Dendritic cell treated with granulocyte-macrophage colony-stimulating factor and Interleukin-4, amounts not matched to agents 40 ng/mL and 50 ng/mL, for 4 days (primary cell): ENCODE measurements around the gene OR2K2.
"Not testable (repeated sequence)": the region's sequence is repeated elsewhere in the genome, so short reads cannot be mapped to it uniquely, and the experiment has no call there.

Experiments used
- H3K27ac Mint-ChIP-seq: one replicate; pipeline ENCODE4 v1.8.0; 2022; ENCODE audit warnings: mild to moderate bottlenecking, mixed read lengths
- H3K27me3 Mint-ChIP-seq: one replicate; pipeline ENCODE4 v1.8.0; 2022; ENCODE audit warnings: mild to moderate bottlenecking, mixed read lengths
- H3K36me3 Mint-ChIP-seq: one replicate; pipeline ENCODE4 v1.8.0; 2022; ENCODE audit warnings: low read depth, mixed read lengths
- H3K4me1 Mint-ChIP-seq: one replicate; pipeline ENCODE4 v1.8.0; 2022; ENCODE audit warnings: low read depth, mixed read lengths
- H3K4me3 Mint-ChIP-seq: one replicate; pipeline ENCODE4 v1.8.0; 2022; ENCODE audit warnings: mild to moderate bottlenecking, moderate library complexity, mixed read lengths
- H3K9me3 Mint-ChIP-seq: one replicate; pipeline ENCODE4 v1.8.0; 2022; ENCODE audit warnings: mixed read lengths
- intact Hi-C: fragments of 100-400 bp; cut with micrococcal nuclease; formaldehyde crosslinking; loops from one replicate; pipeline ENCODE4 v1.15.0; 2022

Gene OR2K2

DNA sequence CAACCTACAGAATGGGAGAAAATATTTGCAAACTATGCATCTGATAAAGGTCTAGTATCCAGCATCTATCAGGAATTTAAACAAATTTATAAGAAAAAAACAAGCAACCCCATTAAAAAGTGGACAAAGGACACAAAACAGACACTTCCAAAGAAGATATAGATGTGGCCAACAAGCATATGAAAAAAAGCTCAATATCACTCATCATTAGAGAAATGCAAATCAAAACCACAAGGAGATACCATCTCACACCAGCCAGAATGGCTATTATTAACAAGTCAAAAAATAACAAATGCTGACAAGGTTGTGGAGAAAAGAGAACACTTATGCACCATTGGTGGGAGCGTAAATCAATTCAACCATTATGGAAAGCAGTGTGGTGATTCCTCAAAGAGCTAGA lies 49.2 kb downstream of the OR2K2 start:
- Mint-ChIP-seq H3K4me1 (peaks cover 68% of the 10 kb centered on the region), H3K9me3 (peaks cover 13% of the 10 kb centered on the region), H3K36me3 (peaks cover 12% of the 10 kb centered on the region)
- H3K4me3 Mint-ChIP-seq, H3K27me3 Mint-ChIP-seq, intact Hi-C loops, H3K27ac Mint-ChIP-seq: not testable (repeated sequence)
